Measurements from ENCODE around the gene LTB4R.
"Not testable (repeated sequence)": the region's sequence is repeated elsewhere in the genome, so short reads cannot be mapped to it uniquely, and the experiment has no call there.

LTB4R gene

DNA sequence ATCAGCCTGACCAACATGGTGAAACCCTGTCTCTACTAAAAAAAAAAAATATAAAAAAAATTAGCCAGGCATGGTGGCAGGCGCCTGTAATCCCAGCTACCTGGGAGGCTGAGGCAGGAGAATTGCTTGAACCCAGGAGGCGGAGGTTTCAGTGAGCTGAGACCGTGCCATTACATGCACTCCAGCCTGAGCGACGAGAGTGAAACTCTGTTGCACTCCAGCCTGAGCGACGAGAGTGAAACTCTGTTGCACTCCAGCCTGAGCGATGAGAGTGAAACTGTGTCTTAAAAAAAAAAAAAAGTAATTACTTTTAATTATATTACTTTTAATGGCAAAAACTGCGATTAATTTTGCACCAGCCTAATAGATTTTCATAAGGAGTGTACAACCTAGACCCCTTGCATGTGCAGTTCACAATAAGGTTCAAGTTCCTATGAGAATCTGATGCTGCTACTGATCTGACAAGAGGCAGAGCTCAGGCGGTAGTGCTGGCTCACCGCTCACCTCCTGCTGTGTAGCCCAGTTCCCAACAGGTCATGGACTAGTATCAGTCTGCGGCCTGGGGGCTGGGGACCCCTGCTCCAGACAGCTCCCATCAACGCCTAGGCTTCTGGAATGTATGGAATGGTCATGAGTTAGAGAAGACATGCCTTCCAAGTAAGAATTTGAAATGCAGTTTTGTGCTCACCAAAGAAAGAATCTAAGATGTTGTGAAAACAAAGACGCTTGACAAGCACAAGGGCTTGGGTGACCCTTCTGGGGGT, 10.1 kb downstream of the LTB4R start:
- DNase-seq (ENCODE audit: low spot score) (no peak), FAIRE-seq (no peak)

DNA sequence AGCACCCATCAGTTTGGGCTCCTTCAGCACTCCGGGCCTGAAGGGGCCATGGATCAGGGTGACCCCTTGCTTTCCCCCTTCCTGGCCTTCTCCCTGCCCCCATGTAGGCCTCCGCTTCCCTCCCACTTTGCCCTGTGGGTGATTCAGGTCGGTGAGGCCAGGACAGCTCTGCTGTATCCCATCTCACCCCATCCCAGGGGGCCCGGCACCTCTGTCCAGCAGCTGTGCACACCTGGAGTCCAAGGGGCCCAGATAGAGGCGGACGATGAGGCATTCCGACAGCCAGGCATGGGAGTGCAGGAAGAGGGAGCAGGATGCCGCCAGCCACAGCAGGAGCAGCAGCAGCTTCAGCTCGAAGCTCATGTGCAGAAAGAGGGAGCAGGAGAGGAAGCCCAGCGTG, 11.4 kb downstream of the LTB4R start:
- no peak for DNase-seq (ENCODE audit: low spot score)
- FAIRE-seq = no peak

DNA sequence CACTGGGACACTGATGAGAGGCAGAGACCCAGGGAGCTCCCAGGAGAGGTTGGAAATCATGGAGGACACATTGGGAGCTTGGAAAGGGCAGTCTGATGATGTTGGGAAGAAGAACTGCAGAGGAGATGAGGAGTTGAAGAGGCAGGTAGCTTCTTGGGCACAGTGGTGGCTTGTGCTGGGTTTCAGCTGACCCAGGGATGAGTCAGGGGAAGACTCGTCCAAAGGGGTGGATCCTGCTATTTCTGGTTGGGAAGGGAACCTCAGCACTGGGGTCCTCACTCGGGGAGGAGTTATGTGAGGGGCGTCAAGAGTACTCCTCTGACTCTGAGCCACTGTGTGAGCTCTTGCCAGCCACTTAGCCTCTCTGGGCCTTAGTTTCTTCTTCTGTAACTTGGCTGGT, 12.0 kb downstream of the LTB4R start:
- DNase-seq (ENCODE audit: low spot score) (no peak), FAIRE-seq (no peak)

DNA sequence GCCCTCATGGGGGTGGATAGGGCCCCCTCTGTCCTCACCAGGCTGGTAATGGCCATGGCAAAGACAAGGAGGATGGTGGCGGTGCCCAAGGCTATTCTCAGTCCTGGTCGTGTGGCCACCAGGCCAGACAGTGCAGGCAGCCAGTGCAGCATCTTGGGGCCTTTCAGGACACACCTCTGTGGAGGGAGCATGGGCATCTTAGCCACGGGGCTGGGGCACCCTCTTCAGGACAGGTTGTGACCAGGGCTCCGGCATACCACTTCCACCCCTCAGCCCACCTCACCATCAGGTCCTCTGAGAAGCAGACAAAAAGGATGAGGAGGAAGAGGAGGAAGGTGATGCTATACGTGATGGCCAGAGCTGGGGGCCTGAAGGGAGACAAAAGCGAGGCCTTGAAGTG, 12.7 kb downstream of the LTB4R start:
- FAIRE-seq = no peak

DNA sequence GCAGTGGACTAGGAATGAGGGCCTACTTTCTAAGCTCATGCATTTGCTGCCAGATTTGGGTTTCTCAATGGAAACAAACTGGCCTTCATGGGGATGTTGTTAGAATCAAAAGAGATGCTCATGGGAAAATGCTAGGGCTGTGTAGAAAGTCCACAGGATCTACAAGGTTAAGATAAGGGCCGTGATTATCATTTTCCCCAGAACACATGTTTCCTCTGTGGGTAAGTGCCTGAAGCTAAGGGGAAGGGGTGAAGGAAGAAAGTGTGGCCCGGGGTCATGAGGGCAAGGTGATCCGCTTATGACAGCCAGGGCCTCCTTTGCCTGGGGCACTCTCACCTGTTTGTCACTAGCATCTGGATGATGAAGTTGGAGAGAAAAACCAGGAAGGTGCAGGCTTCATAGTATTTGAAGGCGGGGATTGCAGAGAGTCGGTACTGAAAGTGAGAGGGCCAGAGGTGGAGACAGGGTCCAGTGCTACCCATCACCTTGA, 13.8 kb downstream of the LTB4R start:
- DNase-seq (ENCODE audit: low spot score) (no peak), FAIRE-seq (no peak)

More for the DNA sequence above, 12.7 kb downstream of the LTB4R start:
- DNase-seq (ENCODE audit: low spot score) = no peak

DNA sequence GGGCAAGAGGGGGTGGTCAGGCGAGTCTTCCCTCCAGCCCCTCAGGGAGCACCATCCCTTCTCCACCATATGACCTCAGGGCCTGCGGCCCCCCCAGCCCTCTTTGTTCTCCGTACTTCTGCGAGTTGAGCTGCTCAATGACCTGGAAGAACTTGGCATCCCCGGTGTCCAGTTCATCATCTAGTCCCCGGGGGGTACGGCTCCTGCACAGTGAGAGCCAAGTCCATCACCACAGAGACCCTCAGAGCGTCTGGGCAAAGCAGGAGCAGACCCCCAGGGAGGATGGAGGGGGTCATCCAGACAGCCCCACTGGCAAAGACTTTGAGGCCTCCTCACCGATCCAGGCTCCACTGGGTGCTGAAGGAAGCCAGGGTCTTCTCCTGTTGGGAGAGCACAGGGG, 14.7 kb downstream of the LTB4R start:
- no peak for FAIRE-seq
- no peak for DNase-seq (ENCODE audit: low spot score)

DNA sequence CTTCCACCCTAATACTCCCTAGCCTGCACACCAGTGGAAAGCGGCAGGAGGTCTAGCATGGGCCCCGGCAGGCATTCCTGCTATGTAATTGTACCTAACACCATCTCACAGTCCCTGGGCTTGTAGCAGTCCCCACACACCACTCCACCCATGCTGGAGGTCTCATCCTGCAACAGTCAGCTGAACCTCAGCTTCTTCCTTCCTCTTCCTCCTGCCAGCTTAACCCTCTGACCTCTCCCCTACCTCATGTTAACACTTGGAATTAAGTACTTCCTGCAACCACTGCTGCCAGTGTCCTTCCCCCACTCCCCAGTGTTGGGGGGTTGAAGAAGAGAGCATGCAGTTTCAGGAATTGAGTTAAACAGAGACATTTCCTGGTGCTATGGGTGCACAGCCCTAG, 16.0 kb downstream of the LTB4R start:
- FAIRE-seq = no peak
- DNase-seq (ENCODE audit: low spot score) = no peak

DNA sequence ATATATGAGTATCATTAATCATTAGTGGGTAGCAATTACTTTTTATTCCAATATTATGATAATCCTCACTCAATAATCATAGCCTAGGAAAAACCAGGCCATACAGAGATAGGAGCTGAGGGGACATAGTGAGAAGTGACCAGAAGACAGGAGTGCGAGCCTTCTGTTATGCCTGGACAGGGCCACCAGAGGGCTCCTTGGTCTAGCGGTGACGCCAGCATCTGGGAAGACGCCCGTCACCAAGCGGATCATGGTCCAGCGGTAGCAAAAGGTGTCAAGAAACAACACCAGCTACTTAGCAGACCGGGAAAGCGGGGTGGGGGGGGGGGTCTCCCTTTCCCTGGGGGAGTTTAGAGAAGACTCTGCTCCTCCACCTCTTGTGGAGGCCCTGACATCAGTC, 16.6 kb downstream of the LTB4R start:
- DNase-seq (ENCODE audit: low spot score); FAIRE-seq: not testable (repeated sequence)

DNA sequence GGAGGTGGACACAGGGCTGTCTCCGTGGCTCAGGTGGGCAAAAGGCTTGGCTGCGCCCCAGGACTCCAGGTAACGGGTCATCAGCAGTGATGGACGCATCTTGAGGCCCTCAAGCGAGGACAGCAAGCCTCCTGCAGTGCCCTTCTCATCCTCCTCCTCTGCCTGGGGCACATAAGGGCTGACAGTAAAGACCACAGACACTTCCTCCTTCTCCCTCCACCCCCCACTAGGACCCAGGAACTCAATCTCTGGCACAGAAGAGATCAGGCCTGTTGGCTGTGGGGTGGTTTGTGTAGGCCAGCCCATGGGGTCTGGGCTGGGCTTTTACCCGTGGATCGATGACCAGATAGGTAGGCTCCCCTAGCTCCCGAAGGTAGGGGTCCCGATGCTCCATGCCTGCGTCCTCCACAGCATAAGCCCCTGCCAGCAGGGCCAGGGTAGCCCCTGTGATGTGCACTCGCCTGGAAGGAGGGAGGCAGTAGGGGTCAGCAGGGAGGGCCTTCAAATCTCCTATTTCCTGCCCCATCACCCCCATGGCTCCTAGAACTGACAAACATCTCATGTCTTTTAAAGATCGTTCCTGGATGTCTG, 17.9 kb downstream of the LTB4R start:
- DNase-seq (ENCODE audit: low spot score) = no peak
- FAIRE-seq = no peak

DNA sequence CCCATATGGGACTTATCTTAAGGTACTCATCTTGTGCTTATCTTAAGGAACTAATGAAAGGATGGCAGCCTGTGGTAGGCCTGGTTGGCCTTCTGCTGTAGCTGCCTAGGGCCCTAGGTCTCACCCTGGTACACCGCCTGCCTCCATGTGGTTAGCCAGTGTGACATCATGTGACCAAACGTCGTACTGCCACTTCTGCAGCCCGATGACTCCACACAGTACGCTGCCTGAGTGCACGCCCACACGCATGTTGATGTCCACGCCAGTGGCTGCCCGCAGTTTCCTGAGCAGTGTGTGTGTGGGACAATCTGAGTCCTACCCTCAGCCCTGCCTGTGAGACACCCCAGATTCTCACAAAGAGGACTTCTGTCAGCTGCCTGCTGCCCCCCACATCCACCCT, 18.4 kb downstream of the LTB4R start:
- FAIRE-seq (no peak), DNase-seq (ENCODE audit: low spot score) (no peak)

DNA sequence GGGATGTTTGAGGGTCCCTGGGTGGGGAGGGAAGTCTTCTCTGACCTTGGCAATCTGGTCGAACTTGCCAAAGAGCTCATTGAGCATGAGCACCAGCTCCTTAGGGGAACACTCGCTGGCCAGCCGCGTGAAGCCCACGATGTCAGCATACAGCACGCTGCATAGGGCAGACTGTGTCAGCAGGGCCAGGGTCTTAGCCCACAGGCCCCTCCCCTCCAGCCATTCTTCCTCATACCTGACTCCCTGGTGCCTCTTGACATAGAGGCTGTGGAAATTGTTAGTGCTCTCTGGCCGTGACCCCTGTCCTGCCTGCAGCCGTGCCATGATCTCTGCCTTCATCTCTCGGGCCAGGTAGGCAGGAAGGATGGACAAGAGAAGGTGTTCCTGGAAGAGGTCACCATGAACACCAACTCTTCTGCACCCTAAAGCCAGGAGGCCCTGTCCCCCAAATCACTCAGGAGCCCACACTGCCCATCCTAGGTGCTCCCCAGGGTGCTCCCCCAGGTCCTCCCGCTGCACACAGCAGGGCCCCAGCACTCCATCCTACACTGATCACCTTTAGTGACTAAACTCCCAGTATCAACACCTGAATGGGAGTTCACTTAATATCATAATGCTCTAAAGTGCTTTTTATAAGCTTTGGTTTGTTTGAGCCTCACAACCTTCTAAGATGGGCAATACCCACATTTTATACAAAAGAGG, 19.8 kb downstream of the LTB4R start:
- no peak for FAIRE-seq
- DNase-seq (ENCODE audit: low spot score) = no peak

DNA sequence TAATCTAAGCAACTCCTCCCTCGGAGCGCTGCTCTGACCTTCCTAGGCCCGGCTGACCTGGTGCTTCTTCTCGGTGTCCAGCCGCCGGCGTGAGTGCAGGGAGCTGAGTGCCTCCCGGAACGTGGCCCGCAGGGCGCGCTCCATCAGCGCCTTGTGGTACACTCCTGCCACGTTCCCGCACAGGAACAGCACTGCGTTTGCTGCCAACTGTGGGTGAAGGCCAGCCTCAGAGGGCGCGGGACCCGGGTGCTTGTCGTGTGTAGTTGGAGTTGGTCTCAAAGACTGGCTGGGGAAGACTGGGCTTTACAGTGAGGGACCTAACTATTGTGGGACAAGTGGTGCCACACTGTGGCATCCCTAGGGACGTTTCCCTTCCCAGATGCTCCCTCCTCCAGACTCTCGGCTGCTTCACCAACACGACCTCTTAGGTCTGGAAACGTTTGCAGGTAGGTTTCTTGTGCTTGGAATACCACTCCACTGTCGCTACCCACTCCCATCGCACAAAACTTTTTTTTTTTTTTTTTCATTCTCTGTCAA, 20.5 kb downstream of the LTB4R start:
- FAIRE-seq (no peak), DNase-seq (ENCODE audit: low spot score) (no peak)

DNA sequence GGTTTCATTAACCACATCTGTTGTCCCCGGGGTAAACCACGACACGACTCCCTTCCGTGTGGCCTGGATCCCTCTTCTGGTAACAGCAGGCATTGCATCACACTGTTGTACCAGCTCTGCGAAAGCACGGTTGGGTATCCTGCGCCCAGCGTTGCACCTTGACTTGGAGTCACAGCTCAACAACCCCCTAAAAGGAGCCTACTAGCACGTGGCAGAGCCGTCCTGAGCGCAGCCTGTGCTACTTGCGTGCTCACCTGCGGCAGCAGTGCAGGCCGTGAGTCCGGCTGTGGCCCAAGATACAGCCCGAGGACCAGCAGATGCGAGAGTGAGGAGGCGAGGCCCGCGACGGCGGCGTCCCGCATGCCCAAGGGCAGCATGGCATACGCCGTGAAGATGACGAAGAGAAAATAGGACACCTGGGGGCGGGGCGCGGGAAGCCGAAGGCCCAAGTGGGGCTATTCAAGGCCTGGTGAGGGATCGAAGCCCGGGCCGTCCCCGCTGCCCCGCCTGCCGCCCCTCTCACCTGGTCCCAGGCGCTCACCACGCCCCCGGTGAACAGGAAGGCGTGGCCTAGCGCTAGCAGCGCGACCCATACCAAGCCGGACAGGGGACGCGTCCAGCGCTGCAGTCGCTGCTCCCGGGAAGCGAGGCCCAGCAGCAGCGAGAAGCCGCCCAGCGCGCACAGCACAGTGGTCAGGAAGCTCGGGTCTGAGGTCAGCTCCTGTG, 21.1 kb downstream of the LTB4R start:
- DNase-seq (ENCODE audit: low spot score) (peak; percentile 7), FAIRE-seq (no peak)

DNA sequence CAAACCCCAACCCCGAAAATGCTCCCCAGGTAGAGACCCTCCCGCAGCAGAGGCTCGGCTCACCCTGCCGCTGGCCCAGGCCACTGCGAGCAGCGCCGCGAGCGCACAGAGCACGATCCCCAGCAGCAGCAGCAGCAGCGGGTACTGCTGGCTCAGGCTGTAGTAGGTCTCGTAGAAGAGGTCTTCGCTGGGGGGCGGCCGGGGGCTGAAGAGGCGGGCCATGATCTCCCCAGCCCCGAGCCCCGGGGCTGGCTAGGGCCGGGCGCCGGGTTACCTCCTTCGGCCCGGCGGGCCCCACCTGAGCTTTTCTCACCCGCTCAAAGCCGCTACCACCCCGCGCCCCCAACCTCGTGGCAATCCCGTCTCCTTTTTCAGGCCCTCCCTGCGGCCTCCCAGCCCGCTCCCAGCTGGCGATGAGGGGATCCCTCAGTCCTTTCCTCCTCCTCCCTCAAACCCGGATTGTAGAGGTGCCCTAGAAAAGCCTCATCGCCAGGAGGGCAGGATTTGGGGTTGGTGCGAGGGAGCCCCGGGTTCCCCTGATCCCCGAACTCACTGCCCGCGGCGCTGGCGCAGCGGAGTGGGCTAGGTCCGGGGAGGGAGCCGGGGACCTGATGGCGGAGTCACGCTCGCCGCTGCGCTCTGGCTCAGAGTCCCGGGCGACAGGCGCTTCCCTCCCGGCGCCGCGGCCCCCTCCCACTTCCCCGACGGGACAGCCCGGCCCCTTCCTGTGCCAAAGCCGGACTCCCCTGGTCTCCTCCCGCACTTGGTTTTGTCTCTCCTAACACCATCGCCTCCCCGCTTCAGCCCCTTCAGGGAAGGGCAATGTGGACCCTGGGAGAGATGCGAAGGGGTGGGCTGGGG, 23.4 kb downstream of the LTB4R start, which contains the start of gene ADCY4:
TSS of gene ADCY4 (minus strand) at position 641 of the 861 bp plus-strand sequence. CDS start at position 222, 419 bp downstream.
- DNase-seq (ENCODE audit: low spot score) (no peak), FAIRE-seq (no peak)

DNA sequence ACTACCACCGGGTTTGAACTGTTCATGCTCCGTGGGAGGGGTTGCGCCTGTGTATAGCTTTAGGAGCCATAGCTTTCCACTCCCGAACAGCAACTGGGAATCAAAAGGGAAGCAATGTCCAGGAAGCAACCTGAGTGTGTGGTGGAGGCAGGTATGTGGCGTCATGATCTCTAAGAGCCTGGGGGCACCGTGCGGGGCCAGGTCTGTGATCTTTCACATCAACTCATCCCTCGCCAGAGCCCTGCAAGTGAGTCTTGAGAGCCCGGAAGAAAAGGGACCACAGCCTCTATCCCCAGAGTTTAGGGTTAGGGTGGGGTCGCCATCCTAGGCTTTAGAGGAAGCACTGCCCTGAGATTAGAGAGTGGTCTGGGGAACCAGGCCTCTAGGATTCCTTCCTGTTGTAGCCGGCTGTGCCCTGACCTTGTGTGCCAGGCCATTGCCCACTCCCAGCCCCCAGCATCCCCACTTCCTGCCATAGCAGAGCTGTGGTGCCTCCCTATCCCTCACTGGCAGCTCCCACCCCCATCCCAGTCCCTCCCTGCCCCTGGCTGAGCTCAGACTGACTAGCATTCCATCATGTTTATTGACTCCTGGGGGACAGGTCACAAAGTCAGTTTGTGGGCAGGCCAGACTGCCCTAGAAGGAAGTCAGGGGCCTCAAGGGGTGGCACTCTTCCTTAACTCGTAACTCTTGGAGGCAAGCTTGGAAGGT, 24.3 kb downstream of the LTB4R start:
- FAIRE-seq (no peak), DNase-seq (ENCODE audit: low spot score) (no peak)

DNA sequence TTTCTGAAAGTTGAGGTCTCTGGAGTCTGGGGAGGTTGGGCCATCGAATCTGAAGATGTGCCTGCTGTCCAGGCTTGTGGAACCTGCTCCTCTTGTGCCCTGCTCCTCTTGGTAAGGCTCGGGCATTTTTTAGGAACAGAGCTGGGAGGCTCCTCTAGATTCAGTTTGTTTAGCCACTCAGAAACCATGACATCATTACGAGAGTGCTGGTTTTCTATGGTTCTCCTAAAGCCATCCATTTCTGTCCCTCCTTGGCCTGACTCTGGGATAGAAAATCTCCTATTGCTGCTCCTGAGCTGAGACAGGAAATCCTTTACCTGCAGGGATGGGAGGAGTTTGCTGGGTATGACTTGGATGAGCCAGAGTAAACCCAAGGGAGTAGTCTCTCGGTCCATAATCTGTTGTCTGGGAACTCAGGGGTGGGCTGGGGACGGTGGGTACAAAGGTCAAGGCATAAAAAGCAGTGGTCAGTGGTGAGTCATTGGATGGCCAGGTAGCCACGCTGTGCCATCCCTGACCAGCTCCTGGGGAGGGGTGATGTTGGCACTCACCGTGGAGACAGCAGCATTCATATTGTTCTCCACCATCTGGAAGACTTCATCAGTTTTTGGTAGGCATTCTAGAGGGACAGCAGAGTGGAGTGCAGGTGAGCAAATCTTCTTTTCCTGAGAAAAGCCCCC, 26.0 kb downstream of the LTB4R start:
- no peak for DNase-seq (ENCODE audit: low spot score)
- no peak for FAIRE-seq

DNA sequence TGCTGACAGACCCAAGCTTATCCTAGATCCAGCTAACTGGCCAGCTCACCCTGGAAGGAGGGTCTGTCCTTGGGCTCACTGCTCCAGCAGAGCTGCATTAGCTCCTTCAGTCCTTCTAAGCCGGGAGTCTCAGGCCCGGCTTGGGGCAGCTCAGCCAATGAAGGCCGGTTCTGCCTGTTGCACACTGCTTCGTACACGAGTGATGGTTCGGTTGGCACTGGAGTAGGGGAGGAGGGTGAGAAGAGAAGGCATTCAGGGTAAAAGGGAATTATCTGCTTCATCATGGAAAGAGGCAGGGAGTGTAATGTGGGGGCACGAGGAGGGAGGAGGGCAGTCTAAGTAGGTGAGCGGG, 26.5 kb downstream of the LTB4R start:
- DNase-seq (ENCODE audit: low spot score) (no peak), FAIRE-seq (no peak)

DNA sequence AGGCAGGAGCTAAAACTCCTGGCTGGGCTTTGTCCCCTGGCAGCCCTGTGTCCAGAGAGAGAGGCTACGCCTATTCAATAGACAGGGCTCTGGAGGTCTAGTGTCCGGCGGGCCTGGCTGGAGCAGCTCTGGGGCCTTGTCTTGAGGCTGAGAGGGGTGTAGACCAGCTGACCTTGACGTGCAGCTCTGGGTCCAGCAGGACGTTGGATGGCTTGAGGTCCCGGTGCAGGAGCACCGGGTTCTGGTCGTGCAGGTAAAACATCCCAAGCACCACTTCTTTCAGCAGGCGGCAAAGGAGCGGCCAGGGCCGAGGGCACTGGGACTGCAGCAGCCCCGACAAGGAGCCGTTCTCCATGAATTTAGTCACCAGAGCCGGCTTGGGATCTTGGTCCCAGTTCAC, 27.5 kb downstream of the LTB4R start:
- DNase-seq (ENCODE audit: low spot score) (no peak), FAIRE-seq (no peak)

All from RCC 7860 (cell line).